Measurements from ENCODE around the gene MARCHF2. TPM values are rescaled to one million over a fixed set of nuclear protein-coding genes. Genes with fewer than 3 reads are reported as not detected.

The MARCHF2 gene
- polyA plus RNA-seq, 2 of the 4 experiments (the other 2 are of a cell fraction) = 12.4 to 13.1 TPM

GRCh38 chr19:8363803-8364771, 49.0 kb upstream of the MARCHF2 start, which contains the start of gene ANGPTL4 (continued):
- TF ChIP-seq JUN (IDR thresholded peaks at IDR 0.05) = peak in 1 of 2 experiments; percentile 62; a peak in 2 of 5 replicates
- 0 out of 2 replicates have a peak, but pooled peaks have one; percentile 12 for TF ChIP-seq REST (IDR thresholded peaks at IDR 0.05)
- TF ChIP-seq PBX3 (IDR thresholded peaks at IDR 0.05) = no peak
- no peak for TF ChIP-seq HOXA7 (CRISPR knock-in tag; IDR thresholded peaks at IDR 0.05)
- no peak for TF ChIP-seq ESRRA (IDR thresholded peaks at IDR 0.05; ENCODE audit: borderline replicate concordance, low read length)
- no peak for TF ChIP-seq CBX2 (IDR thresholded peaks at IDR 0.05; ENCODE audit: borderline replicate concordance, low read depth)
- no peak for TF ChIP-seq EP300 (IDR thresholded peaks at IDR 0.05)
- TF ChIP-seq RARB (CRISPR knock-in tag; IDR thresholded peaks at IDR 0.05) = no peak
- TF ChIP-seq TFCP2L1 (CRISPR knock-in tag; IDR thresholded peaks at IDR 0.05) = no peak
- TF ChIP-seq CBX8 (IDR thresholded peaks at IDR 0.05) = no peak
- no peak for TF ChIP-seq CHD2 (IDR thresholded peaks at IDR 0.05; ENCODE audit: low read length, partially characterized antibody)
- TF ChIP-seq PHF8 (IDR thresholded peaks at IDR 0.05; ENCODE audit: borderline replicate concordance, low read depth) = peak; percentile 68; the same call in 1 of the 2 replicates
- no peak for TF ChIP-seq CTCF (IDR thresholded peaks at IDR 0.05)
- no peak for TF ChIP-seq RCOR1 (IDR thresholded peaks at IDR 0.05; ENCODE audit: low read depth, low read length)
- TF ChIP-seq NR3C1 (IDR thresholded peaks at IDR 0.05) = no peak
- no peak for TF ChIP-seq ZC3H11A (IDR thresholded peaks at IDR 0.05)
- no peak for TF ChIP-seq USF2 (IDR thresholded peaks at IDR 0.05)
- no peak for TF ChIP-seq ZFP36 (IDR thresholded peaks at IDR 0.05; ENCODE audit: borderline replicate concordance, partially characterized antibody)
- TF ChIP-seq MAX (IDR thresholded peaks at IDR 0.05) = peak; percentile 52
- TF ChIP-seq E2F6 (IDR thresholded peaks at IDR 0.05; ENCODE audit: borderline replicate concordance, low read depth) = no peak
- no peak for TF ChIP-seq NPAS2 (CRISPR knock-in tag; IDR thresholded peaks at IDR 0.05; ENCODE audit: borderline replicate concordance)
- no peak for TF ChIP-seq MYC (IDR thresholded peaks at IDR 0.05; ENCODE audit: borderline replicate concordance, low read length)
- no peak; a peak in 1 of 5 replicates for TF ChIP-seq RAD21 (conservative IDR thresholded peaks at IDR 0.05 in 1 of 2, IDR thresholded peaks at IDR 0.05 in 1 of 2)
- TF ChIP-seq ATOH8 (CRISPR knock-in tag; IDR thresholded peaks at IDR 0.05; ENCODE audit: low read depth) = no peak

All from A549 (cell line).